Neural cell (in vitro differentiated cells): ENCODE results near the gene DPYSL4.

Experiments
- EP300 ChIP-seq: fragments of 450-650 bp; conservative IDR thresholded peaks from 2 replicates; pipeline ENCODE4 v1.6.1; 2014; ENCODE audit warnings: antibody characterized with exemption, mild to moderate bottlenecking, moderate library complexity; ENCODE audit not compliant: poor library complexity, severe bottlenecking
- EZH2 ChIP-seq: fragments of 200-600, 300-800 bp; shearing (Covaris generic), sonication (generic); IDR thresholded peaks from 2 replicates; pipeline ENCODE4 v1.6.1; 2014; ENCODE audit warnings: antibody characterized with exemption, low read length, borderline replicate concordance, mild to moderate bottlenecking; ENCODE audit not compliant: insufficient read depth, poor library complexity, severe bottlenecking
- MXI1 ChIP-seq: fragments of 450-650 bp; conservative IDR thresholded peaks from 2 replicates; pipeline ENCODE4 v1.6.1; 2014; ENCODE audit warnings: antibody characterized with exemption, mild to moderate bottlenecking; ENCODE audit not compliant: poor library complexity, severe bottlenecking
- POLR2AphosphoS5 ChIP-seq: IDR thresholded peaks from 2 replicates; pipeline ENCODE4 v1.6.1; 2012
- RAD21 ChIP-seq: fragments of 450-650 bp; conservative IDR thresholded peaks from 2 replicates; pipeline ENCODE4 v1.6.1; 2014; ENCODE audit warnings: antibody characterized with exemption, mild to moderate bottlenecking, moderate library complexity
- SMC3 ChIP-seq: fragments of 450-650 bp; conservative IDR thresholded peaks from 2 replicates; pipeline ENCODE4 v1.6.1; 2014; ENCODE audit warnings: antibody characterized with exemption, mild to moderate bottlenecking, moderate library complexity; ENCODE audit not compliant: poor library complexity
- TAF1 ChIP-seq: IDR thresholded peaks from 2 replicates; pipeline ENCODE4 v1.6.1; 2012; ENCODE audit warnings: low read depth
- TF ChIP-seq, protein P1 (sequence below): fragments of 450-650 bp; IDR thresholded peaks from 2 replicates; pipeline ENCODE4 v1.5.1; 2014; ENCODE audit warnings: antibody characterized with exemption, mild to moderate bottlenecking, moderate library complexity; ENCODE audit not compliant: poor library complexity, severe bottlenecking
- TF ChIP-seq, protein P2 (sequence below): IDR thresholded peaks from 2 replicates; pipeline ENCODE4 v1.6.1; 2012; ENCODE audit warnings: borderline replicate concordance

DNA sequence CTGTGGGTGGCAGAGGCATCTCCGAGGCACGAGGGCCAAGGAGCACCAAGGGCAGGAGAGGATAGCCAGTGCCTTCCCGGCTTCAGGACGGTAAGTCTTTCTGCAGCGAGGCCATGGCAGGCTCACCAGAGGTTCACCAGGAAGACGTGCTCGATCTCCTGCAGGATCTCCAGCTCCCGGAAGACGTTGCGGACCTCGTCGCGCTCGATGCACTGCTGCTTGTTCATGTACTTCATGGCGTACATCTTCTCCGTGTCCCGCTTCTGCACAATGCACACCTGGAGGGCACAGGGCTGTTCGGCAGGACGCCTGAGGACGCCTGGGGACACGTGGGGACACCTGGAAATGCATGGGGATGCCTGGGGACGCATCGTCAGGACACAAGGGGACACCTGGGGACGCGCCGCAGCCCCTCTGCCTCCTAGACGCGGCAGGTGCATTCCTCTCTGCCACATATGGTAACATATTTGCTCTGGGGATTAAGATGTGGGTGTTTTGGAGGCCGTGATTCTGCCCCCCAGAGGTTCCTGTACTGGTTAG, 41.2 kb downstream of the DPYSL4 start:
- TF ChIP-seq, protein P1, sequence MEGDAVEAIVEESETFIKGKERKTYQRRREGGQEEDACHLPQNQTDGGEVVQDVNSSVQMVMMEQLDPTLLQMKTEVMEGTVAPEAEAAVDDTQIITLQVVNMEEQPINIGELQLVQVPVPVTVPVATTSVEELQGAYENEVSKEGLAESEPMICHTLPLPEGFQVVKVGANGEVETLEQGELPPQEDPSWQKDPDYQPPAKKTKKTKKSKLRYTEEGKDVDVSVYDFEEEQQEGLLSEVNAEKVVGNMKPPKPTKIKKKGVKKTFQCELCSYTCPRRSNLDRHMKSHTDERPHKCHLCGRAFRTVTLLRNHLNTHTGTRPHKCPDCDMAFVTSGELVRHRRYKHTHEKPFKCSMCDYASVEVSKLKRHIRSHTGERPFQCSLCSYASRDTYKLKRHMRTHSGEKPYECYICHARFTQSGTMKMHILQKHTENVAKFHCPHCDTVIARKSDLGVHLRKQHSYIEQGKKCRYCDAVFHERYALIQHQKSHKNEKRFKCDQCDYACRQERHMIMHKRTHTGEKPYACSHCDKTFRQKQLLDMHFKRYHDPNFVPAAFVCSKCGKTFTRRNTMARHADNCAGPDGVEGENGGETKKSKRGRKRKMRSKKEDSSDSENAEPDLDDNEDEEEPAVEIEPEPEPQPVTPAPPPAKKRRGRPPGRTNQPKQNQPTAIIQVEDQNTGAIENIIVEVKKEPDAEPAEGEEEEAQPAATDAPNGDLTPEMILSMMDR: no peak
- no peak for TF ChIP-seq RAD21
- TF ChIP-seq EZH2: no peak
- no peak for TF ChIP-seq POLR2AphosphoS5
- TF ChIP-seq, protein P2, sequence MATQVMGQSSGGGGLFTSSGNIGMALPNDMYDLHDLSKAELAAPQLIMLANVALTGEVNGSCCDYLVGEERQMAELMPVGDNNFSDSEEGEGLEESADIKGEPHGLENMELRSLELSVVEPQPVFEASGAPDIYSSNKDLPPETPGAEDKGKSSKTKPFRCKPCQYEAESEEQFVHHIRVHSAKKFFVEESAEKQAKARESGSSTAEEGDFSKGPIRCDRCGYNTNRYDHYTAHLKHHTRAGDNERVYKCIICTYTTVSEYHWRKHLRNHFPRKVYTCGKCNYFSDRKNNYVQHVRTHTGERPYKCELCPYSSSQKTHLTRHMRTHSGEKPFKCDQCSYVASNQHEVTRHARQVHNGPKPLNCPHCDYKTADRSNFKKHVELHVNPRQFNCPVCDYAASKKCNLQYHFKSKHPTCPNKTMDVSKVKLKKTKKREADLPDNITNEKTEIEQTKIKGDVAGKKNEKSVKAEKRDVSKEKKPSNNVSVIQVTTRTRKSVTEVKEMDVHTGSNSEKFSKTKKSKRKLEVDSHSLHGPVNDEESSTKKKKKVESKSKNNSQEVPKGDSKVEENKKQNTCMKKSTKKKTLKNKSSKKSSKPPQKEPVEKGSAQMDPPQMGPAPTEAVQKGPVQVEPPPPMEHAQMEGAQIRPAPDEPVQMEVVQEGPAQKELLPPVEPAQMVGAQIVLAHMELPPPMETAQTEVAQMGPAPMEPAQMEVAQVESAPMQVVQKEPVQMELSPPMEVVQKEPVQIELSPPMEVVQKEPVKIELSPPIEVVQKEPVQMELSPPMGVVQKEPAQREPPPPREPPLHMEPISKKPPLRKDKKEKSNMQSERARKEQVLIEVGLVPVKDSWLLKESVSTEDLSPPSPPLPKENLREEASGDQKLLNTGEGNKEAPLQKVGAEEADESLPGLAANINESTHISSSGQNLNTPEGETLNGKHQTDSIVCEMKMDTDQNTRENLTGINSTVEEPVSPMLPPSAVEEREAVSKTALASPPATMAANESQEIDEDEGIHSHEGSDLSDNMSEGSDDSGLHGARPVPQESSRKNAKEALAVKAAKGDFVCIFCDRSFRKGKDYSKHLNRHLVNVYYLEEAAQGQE: no peak
- TF ChIP-seq SMC3: no peak
- TF ChIP-seq MXI1: no peak
- TF ChIP-seq EP300: no peak
- TF ChIP-seq TAF1: no peak
